A549 (cell line): ENCODE data around the gene GRIK2. TPM values are rescaled to one million over a fixed set of nuclear protein-coding genes. Genes with fewer than 3 reads are reported as not detected.

ENCODE experiments used
- ATAC-seq, 2 experiments: fragments of 200-7000 bp in 1 of 2; fragments of >200 bp in 1 of 2; cut with Nextera tagmentation in 1 of 2; cut with Tn5 transposase in 1 of 2; 3 replicates each; pipeline versions ENCODE4 v1.8.0 to v1.9.1; 2018 to 2020; ENCODE audit warnings: mild to moderate bottlenecking in 1 of 2, moderate library complexity in 1 of 2
- CTCF ChIA-PET: fragments of 300-600 bp; sonication (Branson Sonifier 250); formaldehyde crosslinking; extraction: SDS; loops from one replicate; lab custom pipeline; 2021; ENCODE audit warnings: antibody characterized with exemption, inconsistent platforms; lab: Yijun Ruan, JAX
- POLR2A ChIA-PET: fragments of 350-600 bp; formaldehyde crosslinking; extraction: SDS; loops from one replicate; lab custom pipeline; 2021; ENCODE audit warnings: antibody characterized with exemption, inconsistent platforms; lab: Yijun Ruan, JAX
- DNase-seq, 2 experiments: peaks; one replicate each; pipeline versions ENCODE4 v3.0.0 to v3.0.0-alpha.2; 2011 to 2016; ENCODE audit warnings: low read depth in 1 of 2, low spot score in 1 of 2
- FAIRE-seq: peaks from 2 replicates; lab custom pipeline; 2011; peaks lifted over from hg19 to GRCh38; lab: Jason Lieb, UNC
- H3K27ac ChIP-seq, 2 experiments: fragments of >200 bp; sonication (Bioruptor Twin); formaldehyde crosslinking; 3 replicates each; pipeline ENCODE4 v1.5.1; 2016 to 2017
- H3K4me1 ChIP-seq: fragments of >200 bp; sonication (Bioruptor Twin); formaldehyde crosslinking; 3 replicates; pipeline ENCODE4 v1.6.1; 2016
- H3K4me2 ChIP-seq: fragments of >200 bp; sonication (Bioruptor Twin); formaldehyde crosslinking; 3 replicates; pipeline ENCODE4 v1.6.1; 2016
- H3K4me3 ChIP-seq: fragments of >200 bp; sonication (Bioruptor Twin); formaldehyde crosslinking; 3 replicates; pipeline ENCODE4 v1.5.1; 2016
- H3K9me3 ChIP-seq: fragments of >200 bp; sonication (Bioruptor Twin); formaldehyde crosslinking; 3 replicates; pipeline ENCODE4 v1.6.1; 2016
- BCL3 ChIP-seq: fragments of >200 bp; sonication (Bioruptor Twin); formaldehyde crosslinking; IDR thresholded peaks from 3 replicates; pipeline ENCODE4 v1.6.1; 2016
- CEBPB ChIP-seq, 2 experiments: fragments of >200 bp in 1 of 2; sonication (Bioruptor Twin) in 1 of 2; formaldehyde crosslinking in 1 of 2; IDR thresholded peaks; 2 replicates each; pipeline ENCODE4 v1.6.1; 2012 to 2016
- CTCF ChIP-seq: fragments of >200 bp; sonication (Bioruptor Twin); formaldehyde crosslinking; IDR thresholded peaks from 3 replicates; pipeline ENCODE4 v1.5.1; 2016
- E2F6 ChIP-seq: IDR thresholded peaks from 2 replicates; pipeline ENCODE4 v1.6.1; 2012; ENCODE audit warnings: low read depth, borderline replicate concordance
- EHF ChIP-seq: fragments of 250-450 bp; sonication (Bioruptor Pico); IDR thresholded peaks from 2 replicates; pipeline ENCODE4 v1.5.0; 2020; ENCODE audit warnings: mild to moderate bottlenecking
- EHMT2 ChIP-seq: fragments of 200-600 bp; sonication (generic); IDR thresholded peaks from 2 replicates; pipeline ENCODE4 v1.6.1; 2016; ENCODE audit warnings: antibody characterized with exemption, low read depth, mild to moderate bottlenecking, moderate library complexity
- FOSB ChIP-seq: fragments of 250-450 bp; sonication (Bioruptor Pico); IDR thresholded peaks from 2 replicates; pipeline ENCODE4 v1.5.0; 2020; ENCODE audit warnings: mild to moderate bottlenecking, moderate library complexity
- FOSL2 ChIP-seq, 2 experiments: fragments of 450-650 bp in 1 of 2; fragments of >200 bp in 1 of 2; sonication (Bioruptor Twin) in 1 of 2; formaldehyde crosslinking; IDR thresholded peaks; 2 replicates each; pipeline versions ENCODE4 v1.5.0 to v1.6.1; 2016 to 2020; ENCODE audit warnings: mild to moderate bottlenecking in 1 of 2, moderate library complexity in 1 of 2
- GATA3 ChIP-seq: IDR thresholded peaks from 2 replicates; pipeline ENCODE4 v1.6.1; 2012; ENCODE audit warnings: borderline replicate concordance
- HES2 ChIP-seq: fragments of >200 bp; sonication (Bioruptor Twin); formaldehyde crosslinking; IDR thresholded peaks from 2 replicates; pipeline ENCODE4 v1.6.1; 2016
- HMGXB4 ChIP-seq: fragments of 250-450 bp; sonication (Bioruptor Pico); IDR thresholded peaks from 2 replicates; pipeline ENCODE4 v1.5.0; 2021; ENCODE audit warnings: mild to moderate bottlenecking, moderate library complexity, borderline replicate concordance
- HOXA7 ChIP-seq: fragments of 250-450 bp; sonication (Bioruptor Pico); IDR thresholded peaks from 2 replicates; pipeline ENCODE4 v1.5.0; 2020; ENCODE audit warnings: mild to moderate bottlenecking, moderate library complexity
- HOXB5 ChIP-seq: fragments of 250-450 bp; sonication (Bioruptor Pico); IDR thresholded peaks from 2 replicates; pipeline ENCODE4 v1.5.0; 2020; ENCODE audit warnings: mild to moderate bottlenecking, moderate library complexity
- JUNB ChIP-seq: fragments of >200 bp; sonication (Bioruptor Twin); formaldehyde crosslinking; IDR thresholded peaks from 2 replicates; pipeline ENCODE4 v1.6.1; 2016
- KDM5A ChIP-seq: fragments of 200-600 bp; sonication (generic); IDR thresholded peaks from 2 replicates; pipeline ENCODE4 v1.6.1; 2016; ENCODE audit warnings: antibody characterized with exemption, mild to moderate bottlenecking
- MAX ChIP-seq: IDR thresholded peaks from 2 replicates; pipeline ENCODE4 v1.6.1; 2012
- NFE2L2 ChIP-seq: fragments of 150-350 bp; conservative IDR thresholded peaks from 2 replicates; pipeline ENCODE4 v1.6.1; 2014; ENCODE audit warnings: low read length
- NR3C1 ChIP-seq: fragments of >200 bp; sonication (Bioruptor Twin); formaldehyde crosslinking; IDR thresholded peaks from 3 replicates; pipeline ENCODE4 v1.6.1; 2017
- PBX3 ChIP-seq: IDR thresholded peaks from 2 replicates; pipeline ENCODE4 v1.6.1; 2012
- PHF8 ChIP-seq: fragments of 200-600 bp; sonication (generic); IDR thresholded peaks from 2 replicates; pipeline ENCODE4 v1.6.1; 2016; ENCODE audit warnings: low read depth, mild to moderate bottlenecking, antibody characterized with exemption, moderate library complexity, borderline replicate concordance
- POLR2AphosphoS2 ChIP-seq: conservative IDR thresholded peaks from 2 replicates; pipeline ENCODE4 v1.6.1; 2012; ENCODE audit warnings: low read length, improper control_type of control experiment, inconsistent platforms
- RARB ChIP-seq: fragments of 250-450 bp; sonication (Bioruptor Pico); IDR thresholded peaks from 2 replicates; pipeline ENCODE4 v1.8.0; 2021; ENCODE audit warnings: mild to moderate bottlenecking, moderate library complexity
- RFX5 ChIP-seq: fragments of 450-650 bp; IDR thresholded peaks from 2 replicates; pipeline ENCODE4 v1.7.1; 2014; ENCODE audit warnings: antibody characterized with exemption, mild to moderate bottlenecking, moderate library complexity
- RNF2 ChIP-seq: fragments of 200-600 bp; sonication (generic); IDR thresholded peaks from 2 replicates; pipeline ENCODE4 v1.6.1; 2016; ENCODE audit warnings: low read depth, mild to moderate bottlenecking, antibody characterized with exemption, moderate library complexity, borderline replicate concordance
- SREBF2 ChIP-seq: fragments of 450-650 bp; IDR thresholded peaks from 2 replicates; pipeline ENCODE4 v1.6.1; 2014; ENCODE audit warnings: mild to moderate bottlenecking, moderate library complexity
- TFCP2L1 ChIP-seq: fragments of 250-450 bp; sonication (Bioruptor Pico); IDR thresholded peaks from 2 replicates; pipeline ENCODE4 v1.5.0; 2021; ENCODE audit warnings: mild to moderate bottlenecking
- TP53 ChIP-seq: fragments of 250-450 bp; sonication (Bioruptor Pico); IDR thresholded peaks from 2 replicates; pipeline ENCODE4 v1.5.0; 2021; ENCODE audit warnings: mild to moderate bottlenecking, moderate library complexity
- ZC3H11A ChIP-seq: fragments of 450-650 bp; IDR thresholded peaks from 2 replicates; pipeline ENCODE4 v1.6.1; 2014; ENCODE audit warnings: antibody characterized with exemption, mild to moderate bottlenecking
- ZNF302 ChIP-seq: fragments of 250-450 bp; sonication (Bioruptor Pico); IDR thresholded peaks from 2 replicates; pipeline ENCODE4 v1.9.0; 2021; ENCODE audit warnings: inconsistent platforms, mild to moderate bottlenecking, moderate library complexity
- WGBS: methylation state at CpG from one replicate; pipeline ENCODE4 v1.1.6; 2017; ENCODE audit errors: missing lambda C conversion rate; 5-methylcytosine and 5-hydroxymethylcytosine counted together
- polyA plus RNA-seq, 4 experiments: library from polyadenylated mRNA; depleted of rRNA in 3 of 4; stranded (reverse); fragments of >200 nt; fragmentation: RNase III in 1 of 4; extraction: RNeasy Plus Mini Kit Qiagen cat#74134 plus additional on column Dnase treatment in 1 of 4; gene quantifications; 2 replicates in 3 of 4; 3 replicates in 1 of 4; pipeline ENCODE4 v1.2.3, GENCODE V29; 2011 to 2017

The GRIK2 gene
- polyA plus RNA-seq, 2 of the 4 experiments (the other 2 are of a cell fraction) = 0.56 to 0.65 TPM

- DNase-seq (no peak), ATAC-seq (no peak), FAIRE-seq (no peak)
- H3K9me3 ChIP-seq = no peaks in the 10 kb centered on the region
- H3K4me1 ChIP-seq = no peaks in the 10 kb centered on the region
- ChIA-PET POLR2A (no interaction called here), CTCF (no interaction called here)
- H3K27ac ChIP-seq = no peak overlapping the region
- no peak overlapping the region for H3K4me3 ChIP-seq
- 30% methylated on average over 3 of the region's 3 CpGs for WGBS
- no peak overlapping the region for H3K4me2 ChIP-seq
- TF ChIP-seq RARB (CRISPR knock-in tag) (no peak), MAX (no peak), PHF8 (no peak), TFCP2L1 (CRISPR knock-in tag) (no peak), SREBF2 (no peak), ZC3H11A (no peak), CTCF (no peak), ZNF302 (CRISPR knock-in tag) (no peak), KDM5A (no peak), BCL3 (no peak), HOXB5 (CRISPR knock-in tag) (no peak), RNF2 (no peak), PBX3 (no peak), HOXA7 (CRISPR knock-in tag) (no peak)
- TF ChIP-seq, all 56 proteins: peak for 0
Measured at GRCh38 chr6:101545191-101545590, 151.7 kb downstream of the GRIK2 start.

GRCh38 chr6:101550451-101550850 lies 156.9 kb downstream of the GRIK2 start:
- DNase-seq (no peak), FAIRE-seq (no peak), ATAC-seq (no peak)
- POLR2A ChIA-PET = no interaction called here
- CTCF ChIA-PET = no interaction called here
- 33% methylated on average over 4 of the region's 4 CpGs for WGBS
- Histone ChIP-seq H3K4me1 (no peaks in the 10 kb centered on the region), H3K9me3 (no peaks in the 10 kb centered on the region), H3K4me3 (no peak overlapping the region), H3K27ac (no peak overlapping the region), H3K4me2 (no peak overlapping the region)
- TF ChIP-seq CEBPB (IDR thresholded peaks at IDR 0.05) = no peak
- TF ChIP-seq NFE2L2 = no peak
- no peak for TF ChIP-seq FOSB (CRISPR knock-in tag)
- no peak for TF ChIP-seq HES2
- TF ChIP-seq JUNB = no peak
- no peak for TF ChIP-seq HMGXB4 (CRISPR knock-in tag)
- TF ChIP-seq EHF (CRISPR knock-in tag) = no peak
- TF ChIP-seq TP53 (CRISPR knock-in tag) = no peak
- TF ChIP-seq NR3C1 = no peak
- TF ChIP-seq TFCP2L1 (CRISPR knock-in tag) = no peak
- TF ChIP-seq HOXA7 (CRISPR knock-in tag) = no peak
- no peak for TF ChIP-seq RFX5
- no peak for TF ChIP-seq KDM5A
- TF ChIP-seq E2F6 = no peak
- no peak for TF ChIP-seq GATA3
- TF ChIP-seq POLR2AphosphoS2 = no peak
- no peak for TF ChIP-seq SREBF2
- TF ChIP-seq ZNF302 (CRISPR knock-in tag) = no peak
- TF ChIP-seq EHMT2 = no peak
- TF ChIP-seq FOSL2 (IDR thresholded peaks at IDR 0.05) = no peak
- TF ChIP-seq FOSL2 (CRISPR knock-in tag; IDR thresholded peaks at IDR 0.05) = no peak
